Left renal pelvis (tissue), 4 donors: ENCODE data around the gene KIF19. TPM values are rescaled to one million over a fixed set of nuclear protein-coding genes. Genes with fewer than 3 reads are reported as not detected.

Source experiments
- DNase-seq, 4 donors: peaks; one replicate each; pipeline ENCODE4 v3.0.0-alpha.2; 2013; ENCODE audit warnings: low read depth in 4 of 4, low spot score in 3 of 4
- polyA plus RNA-seq, 4 donors: library from polyadenylated mRNA; unstranded; fragments of 120-200 nt; gene quantifications; one replicate each; pipeline ENCODE4 v1.2.1, GENCODE V29; 2013; ENCODE audit not compliant: insufficient read length in 4 of 4

Gene KIF19
- polyA plus RNA-seq, 4 donors: 0.36 to 2.1 (median 0.85) TPM

DNA sequence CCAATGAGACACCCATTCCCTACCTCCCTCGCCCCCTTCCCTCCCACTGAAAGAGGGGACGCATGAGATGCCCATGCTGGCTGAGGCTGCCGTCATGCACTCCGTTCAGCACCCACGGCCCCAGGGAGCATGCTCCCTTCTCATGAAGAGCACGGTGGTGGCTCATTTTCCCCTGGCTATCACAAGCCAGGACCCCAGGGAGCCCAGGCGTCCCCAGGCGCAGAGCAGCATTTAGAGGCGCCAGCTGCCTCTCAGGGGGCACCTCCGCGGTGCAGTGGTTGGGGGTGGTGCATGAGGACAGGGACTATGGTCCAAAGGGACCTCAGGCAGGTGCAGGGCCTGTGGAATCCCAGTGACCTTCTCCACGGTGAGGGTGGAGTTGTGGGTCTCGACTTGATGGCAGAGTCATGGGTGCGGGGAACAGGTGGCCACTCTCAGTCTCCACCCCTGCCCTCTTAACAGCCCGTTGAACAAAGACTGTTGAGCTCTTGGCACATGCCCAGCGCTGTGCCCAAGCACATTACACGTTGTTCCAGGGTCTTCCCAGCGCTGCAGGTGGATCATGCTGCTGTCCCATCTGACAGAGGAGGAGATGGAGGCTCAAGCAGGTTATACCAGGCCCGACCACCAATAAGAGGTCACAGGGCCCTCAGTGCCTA lies 13.6 kb downstream of the KIF19 start:
- no peak for DNase-seq

- no peak for DNase-seq
Measured at GRCh38 chr17:74340470-74341023, 14.5 kb downstream of the KIF19 start.

- DNase-seq: no peak
Measured at GRCh38 chr17:74342224-74342623, 16.2 kb downstream of the KIF19 start.

- no peak for DNase-seq
Measured at GRCh38 chr17:74343121-74343520, 17.1 kb downstream of the KIF19 start.

DNA sequence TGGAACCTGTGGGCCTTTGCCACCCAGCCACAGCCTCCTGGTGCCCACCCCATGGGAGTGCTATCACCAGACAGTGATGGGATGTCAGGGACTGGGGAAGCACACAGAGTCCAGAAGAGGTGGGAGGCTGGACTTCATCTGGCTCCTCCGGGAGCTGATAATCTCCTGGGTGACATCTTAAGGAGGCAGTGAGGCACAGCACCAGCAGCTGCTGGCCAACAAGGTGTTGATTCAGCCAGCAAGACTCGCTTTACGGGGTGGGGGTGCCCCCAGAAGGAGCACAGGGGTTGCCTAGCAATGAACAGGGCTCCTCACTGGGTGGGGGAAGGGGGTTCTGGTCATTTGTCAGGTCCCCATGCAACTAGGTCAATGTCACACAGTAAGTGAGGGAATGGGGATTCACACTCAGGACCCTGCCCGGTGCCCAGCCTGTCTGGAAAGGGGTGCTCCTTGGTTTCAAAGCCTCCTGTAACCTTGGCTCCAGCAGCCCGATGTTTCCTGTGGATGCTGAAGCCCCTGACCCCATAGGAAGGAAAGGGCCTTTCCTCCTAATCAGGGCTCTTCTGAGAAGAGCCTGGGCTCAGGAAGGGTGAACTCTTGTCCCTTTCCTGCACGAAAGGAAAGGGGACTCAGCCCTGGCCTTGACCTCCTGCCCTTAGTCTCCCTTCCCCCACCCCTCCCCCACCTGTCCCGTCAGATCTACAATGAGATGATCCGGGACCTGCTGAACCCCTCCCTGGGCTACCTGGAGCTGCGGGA lies 17.7 kb downstream of the KIF19 start:
- DNase-seq: no peak

DNA sequence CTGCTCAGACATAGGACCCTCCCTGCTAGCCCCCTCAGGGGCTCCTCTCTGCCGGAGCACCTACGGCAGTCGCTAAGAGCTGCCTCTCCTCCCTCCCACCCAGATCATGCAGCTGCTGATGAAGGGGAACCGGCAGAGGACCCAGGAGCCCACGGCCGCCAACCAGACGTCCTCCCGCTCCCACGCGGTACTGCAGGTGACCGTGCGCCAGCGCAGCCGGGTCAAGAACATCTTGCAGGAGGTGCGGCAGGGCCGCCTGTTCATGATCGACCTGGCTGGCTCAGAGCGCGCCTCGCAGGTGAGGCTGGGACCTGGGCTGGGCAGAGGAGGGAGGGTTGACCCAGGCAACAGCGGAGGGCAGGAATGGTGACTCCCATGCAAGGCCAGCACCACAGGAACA lies 18.6 kb downstream of the KIF19 start:
- DNase-seq: no peak

GRCh38 chr17:74345433-74346241 lies 19.6 kb downstream of the KIF19 start:
- no peak for DNase-seq

DNA sequence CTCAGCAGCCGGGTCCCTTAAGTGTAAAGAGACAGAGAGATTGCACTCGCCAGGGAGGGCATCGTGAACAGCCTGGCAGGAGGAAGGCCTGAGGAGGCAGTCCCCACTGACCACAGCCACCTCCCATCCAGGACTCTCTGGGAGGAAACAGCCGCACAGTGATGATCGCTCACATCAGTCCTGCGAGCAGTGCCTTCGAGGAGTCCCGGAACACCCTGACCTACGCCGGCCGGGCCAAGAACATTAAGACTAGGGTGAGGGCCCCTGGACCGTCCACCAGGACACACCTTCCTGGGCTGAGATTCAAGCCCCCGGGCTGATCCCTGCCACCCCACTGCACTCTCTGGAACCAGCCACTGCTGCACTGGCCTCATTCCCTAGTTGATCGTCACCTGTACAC lies 21.6 kb downstream of the KIF19 start:
- no peak for DNase-seq

DNA sequence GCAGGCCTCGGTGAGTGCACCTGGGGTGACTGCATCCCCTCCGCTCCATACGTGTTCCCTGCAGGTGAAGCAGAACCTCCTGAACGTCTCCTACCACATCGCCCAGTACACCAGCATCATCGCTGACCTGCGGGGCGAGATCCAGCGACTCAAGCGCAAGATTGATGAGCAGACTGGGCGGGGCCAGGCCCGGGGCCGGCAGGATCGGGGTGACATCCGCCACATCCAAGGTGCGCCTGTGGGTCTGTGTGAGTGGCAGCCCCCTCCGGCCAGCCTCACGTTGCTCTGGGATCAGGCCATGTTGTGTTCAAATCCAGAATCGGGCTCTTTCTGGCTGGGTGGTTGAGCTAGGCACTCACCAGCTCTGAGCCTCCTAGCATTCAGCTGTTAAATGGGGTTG lies 23.1 kb downstream of the KIF19 start:
- DNase-seq: no peak

DNA sequence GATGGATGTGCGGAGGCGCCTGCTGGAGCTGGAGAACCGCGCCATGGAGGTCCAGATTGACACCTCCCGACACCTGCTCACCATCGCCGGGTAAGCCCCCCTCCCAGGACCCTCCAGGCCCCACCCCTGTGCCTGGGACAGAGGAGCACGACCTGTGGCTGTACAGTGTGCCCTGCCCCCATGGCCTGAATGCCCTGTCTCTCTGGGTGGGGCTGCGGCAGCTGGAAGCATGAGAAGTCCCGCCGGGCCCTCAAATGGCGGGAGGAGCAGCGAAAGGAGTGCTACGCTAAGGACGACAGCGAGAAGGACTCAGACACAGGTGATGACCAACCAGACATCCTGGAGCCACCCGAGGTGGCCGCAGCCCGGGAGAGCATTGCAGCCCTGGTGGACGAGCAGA lies 24.5 kb downstream of the KIF19 start:
- no peak for DNase-seq

GRCh38 chr17:74351552-74352210 lies 25.7 kb downstream of the KIF19 start:
- DNase-seq: no peak

GRCh38 chr17:74353446-74354060 lies 27.5 kb downstream of the KIF19 start:
- no peak for DNase-seq

GRCh38 chr17:74354123-74354522 lies 28.1 kb downstream of the KIF19 start:
- DNase-seq: no peak

- DNase-seq: no peak
Measured at GRCh38 chr17:74354561-74354960, 28.5 kb downstream of the KIF19 start.

DNA sequence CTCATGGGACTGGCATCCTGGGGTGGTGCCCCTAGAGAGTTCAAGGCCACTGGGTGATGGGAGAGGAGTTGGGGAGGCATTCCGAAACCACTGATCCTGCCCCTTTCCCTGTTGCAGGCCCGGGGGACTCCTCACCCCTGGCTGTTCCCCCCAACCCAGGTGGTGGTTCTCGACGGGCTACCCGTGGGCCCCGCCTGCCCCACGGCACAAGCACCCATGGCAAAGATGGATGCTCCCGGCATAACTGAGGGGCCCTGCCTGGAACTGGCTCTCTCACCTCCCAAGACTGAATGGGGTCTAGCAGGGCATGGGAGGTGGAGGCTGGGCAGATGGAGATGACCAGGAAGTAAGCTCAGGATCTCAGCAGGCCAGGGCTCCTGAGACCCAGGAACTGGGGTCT lies 29.0 kb downstream of the KIF19 start:
- no peak for DNase-seq

GRCh38 chr17:74356646-74357465 lies 30.8 kb downstream of the KIF19 start:
- no peak for DNase-seq

- no peak for DNase-seq
Measured at GRCh38 chr17:74357466-74357809, 31.4 kb downstream of the KIF19 start.

DNA sequence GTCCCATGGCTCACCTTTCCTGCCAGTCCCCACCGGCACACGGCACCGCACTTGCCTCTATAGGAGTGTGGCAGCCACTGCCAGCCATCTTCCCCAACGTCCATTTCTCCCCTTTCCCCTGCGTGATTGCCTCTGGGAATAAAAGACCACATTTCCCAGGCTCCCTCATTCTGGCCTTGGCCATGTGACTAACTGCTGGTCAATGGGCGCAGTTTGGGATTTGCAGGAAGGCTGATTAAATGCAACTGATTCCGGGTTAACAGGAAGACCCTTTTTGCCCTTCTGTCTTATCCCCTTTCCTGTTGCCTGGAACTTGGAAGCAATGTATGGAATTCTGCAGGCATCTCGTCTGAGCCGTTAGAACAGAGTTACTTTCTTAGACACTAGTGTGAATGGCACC lies 32.7 kb downstream of the KIF19 start:
- no peak for DNase-seq

GRCh38 chr17:74359916-74360315 lies 33.9 kb downstream of the KIF19 start:
- no peak for DNase-seq

DNA sequence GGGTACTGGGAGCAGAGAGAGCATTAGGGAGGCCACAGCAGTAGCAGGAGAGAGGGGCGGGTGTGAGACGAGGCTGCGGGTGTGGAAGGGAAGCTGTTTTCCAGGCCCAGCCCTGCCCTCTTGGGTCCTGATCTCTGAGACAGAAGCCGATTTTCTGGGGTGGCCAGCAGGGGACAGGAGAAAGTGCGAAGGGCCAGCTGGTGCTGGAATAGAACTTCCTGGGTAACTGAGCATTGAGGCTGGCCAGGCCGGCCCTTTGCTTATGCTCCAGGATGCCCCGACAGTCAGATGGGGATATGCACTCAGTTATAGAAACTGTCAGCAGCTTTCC lies 34.8 kb downstream of the KIF19 start:
- DNase-seq: no peak
